Left cardiac atrium (tissue), 4 donors: ENCODE data around the gene SPARCL1. TPM values are rescaled to one million over a fixed set of nuclear protein-coding genes. Genes with fewer than 3 reads are reported as not detected.
"Not testable (repeated sequence)": the region's sequence is repeated elsewhere in the genome, so short reads cannot be mapped to it uniquely, and the experiment has no call there.

Experiments used
- ATAC-seq, 2 donors: fragments of 200-7000 bp; cut with Tn5 transposase; one replicate each; pipeline ENCODE4 v1.9.1; 2020; ENCODE audit warnings: mild to moderate bottlenecking in 2 of 2, moderate library complexity in 2 of 2
- DNase-seq: peaks from one replicate; pipeline ENCODE4 v3.0.0-alpha.2; 2020
- intact Hi-C, 2 donors: fragments of 100-400 bp; cut with DNase I; formaldehyde crosslinking; loops; one replicate each; pipeline versions ENCODE4 v1.14.1 to v1.15.1; 2022 to 2023
- total RNA-seq, 2 donors: library from RNA; stranded (reverse); fragmentation: NEBNext Ultra II Directional; extraction: Animal tissue kit (Norgen Biotek cat#: 25700); gene quantifications; one replicate each; pipeline ENCODE4 v1.2.1, GENCODE V29; 2021
- donor health status: DM: no; HTN: yes; CAD: no.
- donor health status: DM: no; HTN: yes; CAD: no; lungs with severe emphysema.
- donor health status: DM: yes; HTN: yes; CAD: no.
- donor health status: Dilated cardiomyopathy.

The SPARCL1 gene
- total RNA-seq, 2 donors from 2014 or later: 435 to 482 TPM

DNA sequence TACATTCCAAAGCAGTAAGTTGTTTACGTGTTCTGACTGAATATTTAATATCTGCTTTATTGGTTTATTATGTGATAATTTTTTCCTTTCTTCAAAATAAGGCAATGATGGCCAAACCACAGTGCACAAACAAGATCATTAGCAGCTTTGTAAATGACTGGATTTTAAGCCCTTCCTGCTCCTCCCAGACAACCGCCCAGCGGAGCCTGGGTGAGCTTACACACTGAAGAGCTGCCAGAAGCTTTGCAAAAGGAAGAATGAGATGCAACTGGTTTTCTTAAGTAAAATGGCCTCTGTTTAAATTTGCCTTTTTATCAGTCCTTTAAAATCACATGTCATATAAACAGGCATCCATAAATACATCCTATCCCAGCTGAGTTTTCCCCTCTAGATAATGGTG, 52.2 kb downstream of the SPARCL1 start:
- intact Hi-C loops: no loop called here
- DNase-seq (no peak), ATAC-seq (no peak)

DNA sequence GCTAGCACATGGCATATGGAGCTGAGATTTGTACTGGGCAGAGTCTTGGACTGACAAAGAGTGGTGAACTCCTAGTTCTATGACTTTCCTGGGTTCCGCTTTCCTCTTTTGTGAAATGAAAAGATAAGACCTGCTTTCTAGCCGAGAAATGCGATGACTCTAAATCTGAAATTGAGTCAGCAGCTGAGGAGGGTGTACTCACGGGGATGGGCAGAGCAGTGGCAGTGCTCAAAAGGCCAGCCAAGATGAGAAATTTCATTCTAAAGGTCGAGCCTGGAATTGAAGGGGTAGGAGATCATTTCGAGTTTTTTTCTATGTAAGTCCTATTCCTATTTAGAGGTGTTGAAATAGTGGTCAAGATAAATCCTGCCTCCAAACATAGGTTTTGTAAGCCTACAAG, 59.8 kb downstream of the SPARCL1 start:
- intact Hi-C loops: loop anchor here (5.0 to 10.0 kb wide), 4 partner anchors 92 to 315 kb away; no protein-coding TSS in a partner anchor
- ATAC-seq: peak; percentile 38 to 92
- no peak for DNase-seq

DNA sequence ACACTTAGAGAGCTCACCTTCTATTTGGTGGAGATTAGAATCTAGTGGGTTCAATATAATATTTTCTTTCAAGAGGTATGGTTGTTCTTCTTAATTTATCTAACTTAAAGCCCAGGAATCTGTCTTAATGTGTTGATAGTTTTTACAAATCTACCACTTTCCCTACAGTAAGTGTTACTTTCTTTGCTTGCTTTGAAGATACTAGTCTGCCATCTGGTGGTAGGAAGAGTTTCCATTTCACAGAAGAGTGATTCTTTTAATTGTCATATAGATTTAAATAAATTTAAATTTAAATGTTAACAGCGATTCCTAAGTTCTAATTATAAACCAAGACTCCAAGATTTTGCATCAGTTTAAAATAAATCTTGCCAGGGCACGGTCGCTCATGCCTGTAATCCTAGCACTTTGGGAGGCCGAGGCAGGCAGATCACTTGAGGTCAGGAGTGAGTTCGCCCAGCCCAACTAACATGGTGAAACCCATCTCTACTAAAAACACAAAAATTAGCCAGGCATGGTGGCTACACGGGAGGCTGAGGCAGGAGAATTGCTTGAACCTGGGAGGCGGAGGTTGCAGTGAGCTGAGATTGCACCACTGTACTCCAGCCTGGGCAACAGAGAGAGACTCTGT, 63.3 kb downstream of the SPARCL1 start:
- intact Hi-C loops: loop anchor here (5.0 to 10.0 kb wide), 4 partner anchors 89 to 311 kb away; no protein-coding TSS in a partner anchor
- ATAC-seq (no peak), DNase-seq (no peak)

DNA sequence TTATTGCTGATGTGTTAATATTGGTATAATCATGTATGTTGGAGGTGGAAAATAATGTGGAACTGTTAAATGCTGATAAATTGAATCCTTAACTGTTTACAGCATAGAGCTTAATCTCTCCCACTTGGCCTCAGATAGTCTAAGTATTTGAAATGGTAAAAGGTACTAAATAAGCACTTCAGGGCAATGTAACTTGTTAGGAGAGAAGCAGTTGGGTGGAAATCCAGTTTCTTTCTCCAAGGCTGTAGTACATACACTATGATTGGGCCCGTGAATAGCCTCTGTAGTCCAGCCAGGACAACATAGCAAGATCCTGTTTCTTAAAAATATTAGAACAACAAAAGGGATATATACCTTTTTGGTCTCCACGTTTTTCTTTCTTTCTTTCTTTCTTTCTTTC, 67.1 kb downstream of the SPARCL1 start:
- intact Hi-C loops: loop anchor here (10.0 kb wide), 2 partner anchors 87 to 307 kb away; no protein-coding TSS in a partner anchor
- ATAC-seq: no peak

DNA sequence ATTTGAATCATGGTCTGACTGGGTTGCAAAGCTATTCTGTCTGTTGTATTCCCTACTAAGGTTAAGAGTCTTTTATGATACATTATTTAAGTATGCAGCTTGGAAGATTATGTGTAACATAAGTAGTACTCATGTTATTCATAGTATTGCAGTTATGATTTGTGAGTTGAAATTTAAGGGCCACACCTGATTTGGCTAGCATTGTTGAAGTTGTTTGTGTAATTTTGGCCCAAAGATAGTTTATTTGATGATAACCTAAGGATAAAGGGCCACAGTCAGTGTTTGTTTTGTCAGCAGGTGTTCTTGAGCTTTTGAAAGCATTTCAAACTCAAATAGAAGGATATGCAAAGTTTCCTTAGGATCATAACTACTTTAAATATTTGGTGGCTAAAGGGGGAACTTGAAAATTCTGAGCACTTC, 67.9 kb downstream of the SPARCL1 start:
- DNase-seq (no peak), ATAC-seq (no peak)
- intact Hi-C loops: loop anchor here (10.0 kb wide), 2 partner anchors 86 to 306 kb away; no protein-coding TSS in a partner anchor

More for the DNA sequence above, 67.1 kb downstream of the SPARCL1 start:
- no peak for DNase-seq

DNA sequence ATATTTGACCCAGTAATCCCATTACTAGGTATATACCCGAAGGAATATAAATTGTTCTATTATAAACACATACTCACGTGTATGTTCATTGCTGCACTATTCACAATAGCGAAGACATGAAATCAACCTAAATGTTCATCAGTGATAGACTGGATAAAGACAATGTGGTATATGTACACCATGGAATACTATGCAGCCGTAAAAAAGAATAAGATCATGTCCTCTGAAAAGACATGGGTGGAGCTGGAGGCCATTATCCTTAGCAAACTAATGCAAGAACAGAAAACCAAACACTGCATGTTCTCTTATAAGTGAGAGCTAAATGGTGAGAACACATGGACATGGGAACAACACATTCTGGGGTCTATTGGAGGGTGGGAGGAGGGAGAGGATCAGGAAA, 70.3 kb downstream of the SPARCL1 start:
- DNase-seq (no peak), ATAC-seq (no peak)
- intact Hi-C loops: loop anchor here in 1 of 2 donors (10.0 kb wide), 1 partner anchor 184 kb away; no protein-coding TSS in a partner anchor

DNA sequence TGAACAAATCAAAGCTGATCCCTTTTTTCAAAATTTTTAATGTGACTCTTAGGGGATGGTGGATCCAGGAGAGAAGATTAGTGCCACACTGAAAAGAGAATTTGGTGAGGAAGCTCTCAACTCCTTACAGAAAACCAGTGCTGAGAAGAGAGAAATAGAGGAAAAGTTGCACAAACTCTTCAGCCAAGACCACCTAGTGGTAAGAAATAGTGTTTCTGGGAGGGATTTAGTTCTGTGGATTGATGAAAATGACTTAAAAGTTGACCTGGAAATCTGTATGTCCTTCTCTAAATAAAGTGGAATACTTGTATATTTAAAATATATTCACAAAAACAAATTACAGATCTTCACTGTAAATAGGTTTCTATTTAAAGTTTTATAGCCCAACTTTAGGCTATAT, 77.6 kb downstream of the SPARCL1 start:
- no peak for ATAC-seq
- no peak for DNase-seq
- intact Hi-C loops: loop anchor here in 1 of 2 donors (10.0 kb wide), 1 partner anchor 177 kb away; no protein-coding TSS in a partner anchor

DNA sequence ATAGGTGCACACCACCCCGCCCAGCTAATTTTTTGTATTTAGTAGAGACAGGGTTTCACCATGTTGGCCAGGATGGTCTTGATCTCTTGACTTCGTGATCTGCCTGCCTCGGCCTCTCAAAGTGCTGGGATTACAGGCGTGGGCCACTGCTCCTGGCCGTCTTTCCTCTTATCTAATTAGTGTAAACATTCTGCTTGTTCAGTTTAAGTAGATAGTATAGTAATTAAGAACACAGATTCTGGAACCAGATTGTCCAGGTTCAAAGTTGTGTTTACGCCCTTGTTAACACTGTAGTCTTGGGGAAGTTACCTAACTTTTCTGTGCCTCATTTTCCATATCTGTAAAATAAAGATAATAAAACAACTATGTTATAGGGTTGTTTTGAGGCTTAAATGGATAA, 82.8 kb downstream of the SPARCL1 start:
- DNase-seq, intact Hi-C loops, ATAC-seq: not testable (repeated sequence)

DNA sequence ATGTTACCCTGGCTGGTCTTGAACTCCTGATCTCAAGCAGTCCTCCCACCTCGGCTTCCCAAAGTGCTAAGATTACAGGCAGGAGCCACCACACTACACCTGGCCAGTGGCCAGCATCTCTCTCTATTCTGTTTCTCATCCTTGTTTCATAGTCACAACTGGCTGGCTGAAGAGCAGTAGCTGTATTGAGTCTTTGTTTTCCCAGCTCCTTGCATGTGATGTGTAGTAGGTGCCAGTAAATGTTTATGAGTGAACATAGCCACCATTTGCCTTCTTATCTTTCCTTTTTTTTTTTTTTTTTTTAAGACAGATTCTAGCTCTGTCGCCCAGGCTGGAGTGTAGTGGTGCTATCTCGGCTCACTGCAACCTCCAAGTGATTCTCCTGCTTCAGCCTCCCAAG, 83.2 kb downstream of the SPARCL1 start:
- DNase-seq (no peak), ATAC-seq (no peak)
- intact Hi-C loops: no loop called here

DNA sequence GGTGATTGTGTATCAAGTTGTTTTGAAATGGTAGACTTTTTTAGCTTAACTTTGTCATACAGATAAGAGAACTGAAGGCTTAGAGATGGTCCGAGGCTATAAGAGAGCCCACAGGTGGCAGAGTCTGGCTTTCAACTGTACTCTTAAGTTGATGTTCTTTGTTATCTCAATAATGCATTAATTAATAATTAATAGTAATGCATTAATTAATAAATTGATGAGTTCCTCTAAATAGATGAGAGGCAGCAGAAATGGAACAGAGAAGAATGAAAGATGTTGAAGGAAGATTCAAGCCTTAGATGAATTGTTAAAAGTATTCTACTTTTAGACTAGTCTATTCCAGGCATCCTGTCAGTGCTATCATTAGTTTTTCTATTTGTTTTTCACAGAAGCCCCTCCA, 84.4 kb downstream of the SPARCL1 start:
- DNase-seq: no peak
- no peak for ATAC-seq
- intact Hi-C loops: no loop called here

DNA sequence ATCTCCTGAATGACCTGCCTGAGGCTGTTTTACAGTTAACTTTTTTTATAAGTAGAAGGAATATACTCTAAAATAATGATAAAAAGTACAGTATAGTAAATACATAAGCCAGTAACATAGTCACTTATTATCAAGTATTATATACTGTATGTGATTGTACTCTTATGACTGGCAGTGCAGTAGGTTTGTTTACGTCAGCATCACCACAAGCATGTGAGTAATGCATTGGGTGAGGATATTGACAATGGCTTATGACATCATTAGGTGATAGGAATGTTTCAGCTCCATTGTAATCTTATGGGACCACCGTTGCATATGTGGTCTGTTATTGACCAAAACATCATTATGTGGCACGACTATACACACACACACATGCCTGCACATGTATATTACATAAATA, 86.3 kb downstream of the SPARCL1 start:
- no peak for DNase-seq
- no peak for ATAC-seq
- intact Hi-C loops: no loop called here

DNA sequence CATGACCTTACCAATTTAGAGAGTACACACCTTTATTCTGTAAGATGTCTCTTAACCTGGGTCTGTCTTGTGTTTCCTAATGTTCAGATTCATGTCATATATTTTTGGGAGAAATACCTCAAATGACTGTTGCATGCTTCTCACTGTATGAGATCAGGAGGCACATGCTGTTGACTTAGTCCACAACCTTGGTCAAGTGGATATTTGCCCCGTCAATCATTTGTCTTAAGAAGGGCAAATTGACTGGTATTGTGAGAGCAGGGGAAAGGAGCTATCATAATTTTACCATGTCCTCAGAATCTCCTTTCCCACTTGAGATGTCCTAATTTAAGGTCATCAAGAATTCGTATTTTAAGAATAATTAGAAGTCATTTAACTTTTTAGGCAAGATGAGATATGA, 95.8 kb downstream of the SPARCL1 start:
- intact Hi-C loops: no loop called here
- ATAC-seq (no peak), DNase-seq (no peak)

DNA sequence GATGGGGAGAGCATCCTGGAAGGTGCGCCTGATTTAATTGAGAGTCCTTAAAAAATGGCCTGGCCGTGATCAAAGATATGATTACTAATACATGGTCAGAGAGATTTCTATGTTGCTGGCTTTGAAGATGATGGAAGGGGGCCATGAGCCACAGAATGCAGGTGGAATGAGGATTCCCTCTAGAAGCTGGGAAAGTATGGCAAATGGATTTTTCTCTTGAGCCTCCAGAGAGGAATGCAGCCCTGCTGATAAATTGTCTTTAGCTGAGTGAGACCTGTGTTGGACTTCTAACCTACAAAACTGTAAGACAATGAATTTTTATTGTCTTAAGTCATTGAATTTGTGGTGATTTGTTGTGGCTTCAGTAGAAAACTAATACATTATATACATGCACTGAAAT, 99.1 kb downstream of the SPARCL1 start:
- ATAC-seq: no peak
- DNase-seq: no peak
- intact Hi-C loops: no loop called here

DNA sequence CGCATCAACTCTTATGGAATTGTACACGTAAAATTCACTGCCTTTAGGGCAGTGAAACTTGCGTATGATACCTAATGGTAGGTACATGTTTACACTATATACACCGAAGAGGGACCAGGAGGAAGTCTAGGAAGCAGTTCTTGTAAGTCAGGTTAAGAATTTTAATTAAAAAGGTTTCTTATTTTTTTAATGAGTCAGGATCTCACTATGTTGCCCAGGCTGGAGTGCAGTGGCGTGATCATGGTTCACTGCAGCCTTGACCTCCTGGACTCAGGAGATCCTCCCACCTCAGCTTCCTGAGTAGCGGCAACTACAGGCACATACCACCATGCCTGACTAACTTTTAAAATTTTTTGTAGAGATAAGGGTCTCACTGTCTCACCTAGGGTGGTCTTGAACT, 100.2 kb downstream of the SPARCL1 start:
- intact Hi-C loops: no loop called here
- no peak for ATAC-seq
- no peak for DNase-seq

DNA sequence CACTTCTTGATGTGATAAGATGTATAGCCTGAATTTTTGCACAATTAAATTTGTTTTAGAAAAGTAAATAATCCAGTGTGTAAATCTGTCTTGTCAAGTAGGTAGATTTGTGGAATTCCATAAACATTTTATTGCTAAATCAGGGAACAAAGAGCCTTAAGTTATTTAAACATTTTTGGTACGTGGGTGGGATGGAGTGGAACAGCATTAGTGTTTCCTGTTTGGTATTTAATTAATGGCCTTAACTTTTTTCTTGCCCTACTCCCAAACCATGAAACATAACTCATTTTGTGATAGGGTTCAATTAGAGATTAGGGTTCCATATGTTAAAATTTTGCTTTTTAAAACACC, 101.7 kb downstream of the SPARCL1 start:
- intact Hi-C loops: no loop called here
- ATAC-seq (no peak), DNase-seq (no peak)

DNA sequence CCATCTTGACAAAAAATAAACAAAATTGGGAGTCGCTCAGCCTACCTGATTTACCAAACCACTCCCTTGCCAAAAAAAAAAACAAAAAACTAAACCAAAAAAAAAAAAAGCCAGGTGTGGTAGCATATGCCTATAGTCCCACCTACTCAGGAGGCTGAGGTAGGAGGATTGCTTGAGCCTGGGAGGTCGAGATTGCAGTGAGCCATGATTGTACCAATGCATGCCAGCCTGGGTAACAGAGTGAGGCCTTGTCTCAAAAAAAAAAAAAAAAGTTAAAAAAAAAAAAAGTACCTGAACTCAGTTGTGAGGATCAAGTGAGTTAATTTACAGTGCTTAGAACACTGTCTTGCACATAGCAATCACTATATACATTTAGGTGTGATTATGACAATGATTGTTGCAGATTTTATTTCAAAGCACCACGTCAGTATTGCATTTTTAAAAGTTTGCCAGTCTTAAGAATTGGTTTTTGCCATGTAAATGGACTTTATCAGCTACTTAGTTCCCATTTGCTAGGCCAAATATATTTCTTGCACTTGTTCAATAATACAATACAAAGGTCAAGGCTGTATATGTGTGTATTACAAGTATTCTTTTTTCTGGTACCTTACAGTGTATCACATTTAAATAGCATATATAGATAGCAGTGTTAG, 102.2 kb downstream of the SPARCL1 start:
- no peak for DNase-seq
- ATAC-seq: no peak
- intact Hi-C loops: no loop called here

DNA sequence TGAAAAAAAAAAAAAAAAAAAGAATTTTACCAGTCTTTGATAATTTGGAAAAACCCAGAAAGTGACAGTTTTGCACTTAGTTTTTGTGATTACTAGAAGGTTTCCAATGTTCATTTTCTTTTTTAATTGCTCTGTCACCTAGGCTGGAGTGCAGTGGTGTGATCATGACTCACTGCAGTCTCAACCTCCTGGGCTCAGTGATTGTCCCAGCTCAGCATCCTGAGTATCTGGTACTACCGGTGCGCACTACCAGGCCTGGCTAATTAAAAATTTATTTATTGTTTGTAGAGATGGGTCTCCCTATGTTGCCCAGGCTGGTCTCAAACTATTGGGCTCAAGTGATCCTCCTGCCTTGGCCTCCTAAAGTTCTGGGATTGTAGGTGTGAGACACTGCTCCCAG, 103.5 kb downstream of the SPARCL1 start:
- no peak for ATAC-seq
- intact Hi-C loops: no loop called here

DNA sequence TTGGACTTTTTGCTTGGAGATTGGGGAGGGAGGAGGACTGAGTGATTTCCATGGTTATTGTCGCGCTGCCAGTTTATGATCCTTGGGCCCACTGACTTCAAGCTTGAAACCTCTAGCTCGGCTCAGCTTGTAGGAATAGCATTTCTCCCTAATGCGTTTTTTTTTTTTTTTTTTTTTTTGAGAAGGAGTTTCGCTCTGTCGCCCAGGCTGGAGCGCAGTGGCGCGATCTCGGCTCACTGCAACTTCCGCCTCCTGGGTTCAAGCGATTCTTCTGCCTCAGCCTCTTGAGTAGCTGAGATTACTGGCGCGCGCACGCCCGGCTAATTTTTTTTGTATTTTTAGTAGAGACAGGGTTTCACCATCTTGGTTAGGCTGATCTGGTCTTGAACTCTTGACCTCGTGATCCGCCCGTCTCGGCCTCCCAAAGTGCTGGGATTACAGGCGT, 105.1 kb downstream of the SPARCL1 start:
- DNase-seq, ATAC-seq, intact Hi-C loops: not testable (repeated sequence)

More for the DNA sequence above, 103.5 kb downstream of the SPARCL1 start:
- DNase-seq: no peak
